Ureter (tissue), 1 donor: Measurements from ENCODE around the gene BTG4. TPM values are rescaled to one million over a fixed set of nuclear protein-coding genes. Genes with fewer than 3 reads are reported as not detected.

Experiments used
- DNase-seq: peaks from one replicate; pipeline ENCODE4 v3.0.0-alpha.2; 2020; ENCODE audit warnings: low spot score
- total RNA-seq: library from RNA; stranded (reverse); gene quantifications from one replicate; pipeline ENCODE4 v1.2.4, GENCODE V29; 2023
- donor health status: DM: yes; HTN: yes; CAD: no.

The BTG4 gene
- total RNA-seq, 1 donor from 2014 or later: not detected

DNA sequence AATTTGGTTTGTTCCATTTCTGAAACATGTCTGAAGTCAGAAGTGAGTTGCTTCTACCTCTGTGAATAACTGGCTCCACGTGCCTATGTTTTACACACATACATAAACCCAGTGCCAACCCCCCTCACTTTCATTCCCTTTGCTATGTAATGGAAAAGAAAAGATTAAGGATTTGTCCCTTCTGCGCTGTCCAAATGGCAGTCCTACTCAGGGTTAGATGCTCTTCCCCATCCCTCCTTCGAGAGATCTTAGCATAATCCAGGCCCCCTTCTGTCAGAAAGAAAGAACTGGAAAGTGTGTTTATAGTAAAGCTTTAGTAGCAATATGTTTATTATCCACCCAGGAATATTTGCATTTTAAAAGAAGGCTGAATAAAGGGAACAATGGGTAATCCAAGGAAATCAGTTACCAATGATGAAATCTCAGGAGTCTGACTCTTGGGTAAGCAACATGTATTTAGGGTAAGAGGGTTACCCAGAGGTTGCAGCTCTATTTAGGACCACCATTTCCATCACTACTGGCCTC, 25.2 kb upstream of the BTG4 start:
- DNase-seq: no peak

GRCh38 chr11:111535281-111535680, 23.1 kb upstream of the BTG4 start:
- no peak for DNase-seq

DNA sequence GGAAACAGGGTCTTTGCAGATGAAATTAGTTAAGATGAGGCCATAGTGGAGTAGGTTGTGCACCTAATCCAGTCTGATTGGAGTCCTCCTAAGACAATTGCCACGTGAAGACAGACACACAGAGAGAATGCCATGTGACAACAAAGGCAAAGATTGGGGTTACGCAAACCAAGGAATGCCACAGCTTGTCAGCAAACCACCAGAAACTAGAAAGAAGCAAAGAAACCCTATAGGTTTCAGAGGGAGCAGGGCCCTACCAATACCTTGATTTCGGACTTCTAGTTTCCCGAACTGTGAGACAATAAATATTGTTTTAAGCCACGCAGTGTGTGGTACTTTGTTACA, 20.2 kb upstream of the BTG4 start:
- no peak for DNase-seq

- no peak for DNase-seq
Measured at GRCh38 chr11:111531687-111532364, 19.6 kb upstream of the BTG4 start.

DNA sequence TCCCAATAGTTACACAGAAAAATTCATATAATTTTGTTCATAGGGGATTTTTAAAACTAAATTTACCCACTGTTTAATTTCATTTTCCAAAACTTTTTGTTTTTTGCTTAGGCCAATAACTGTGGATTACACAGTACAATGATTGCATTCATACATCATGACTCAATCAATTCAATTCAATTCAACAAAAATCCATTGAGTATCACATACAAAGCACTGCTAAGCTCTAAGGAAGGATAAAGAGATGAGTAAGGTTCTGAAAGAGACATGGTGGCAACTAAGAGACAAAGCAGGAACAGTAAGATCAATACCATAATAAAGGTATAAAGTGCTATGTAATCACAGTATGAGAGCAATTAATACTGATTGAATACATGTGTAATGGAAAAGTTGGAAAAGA, 18.9 kb upstream of the BTG4 start:
- no peak for DNase-seq

- DNase-seq: no peak
Measured at GRCh38 chr11:111530091-111530490, 17.9 kb upstream of the BTG4 start.

DNA sequence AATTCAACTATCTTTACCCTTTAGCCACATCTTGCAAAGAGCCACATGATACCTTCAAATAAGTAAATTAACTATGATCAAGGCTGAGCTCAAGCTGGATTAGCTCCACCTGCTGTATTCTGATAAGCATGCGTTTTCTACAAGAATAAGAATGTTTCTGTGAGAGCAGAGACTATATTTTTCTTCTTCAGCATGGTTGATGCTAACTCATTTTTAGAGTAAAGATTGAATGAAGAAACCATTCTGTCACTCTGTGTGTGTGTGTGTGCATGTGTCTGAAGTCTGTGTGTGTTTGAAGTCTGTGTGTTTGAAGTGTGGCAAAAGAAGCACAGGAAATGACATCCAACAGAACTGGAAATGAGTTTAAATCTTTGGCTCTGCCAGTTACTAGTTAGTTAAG, 16.4 kb upstream of the BTG4 start:
- DNase-seq: no peak

DNA sequence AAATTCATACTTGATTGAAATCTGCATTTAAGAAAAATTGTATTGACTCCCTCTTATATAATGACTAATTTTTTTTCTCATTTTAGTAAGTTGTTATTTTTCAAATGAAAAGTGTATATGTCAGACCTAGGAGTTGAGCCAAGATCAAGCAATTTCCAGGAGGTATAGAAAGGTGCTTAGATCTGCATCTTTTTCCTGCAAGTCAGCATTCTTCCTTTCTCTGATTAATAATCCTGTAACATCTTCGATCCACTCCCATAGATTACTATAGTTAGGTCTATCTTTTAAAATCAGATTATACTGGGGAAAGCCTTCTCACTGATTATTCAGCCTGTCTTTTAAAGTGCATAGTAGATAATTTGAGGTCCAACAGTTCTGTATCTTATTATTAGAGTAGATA, 15.1 kb upstream of the BTG4 start:
- DNase-seq: no peak

DNA sequence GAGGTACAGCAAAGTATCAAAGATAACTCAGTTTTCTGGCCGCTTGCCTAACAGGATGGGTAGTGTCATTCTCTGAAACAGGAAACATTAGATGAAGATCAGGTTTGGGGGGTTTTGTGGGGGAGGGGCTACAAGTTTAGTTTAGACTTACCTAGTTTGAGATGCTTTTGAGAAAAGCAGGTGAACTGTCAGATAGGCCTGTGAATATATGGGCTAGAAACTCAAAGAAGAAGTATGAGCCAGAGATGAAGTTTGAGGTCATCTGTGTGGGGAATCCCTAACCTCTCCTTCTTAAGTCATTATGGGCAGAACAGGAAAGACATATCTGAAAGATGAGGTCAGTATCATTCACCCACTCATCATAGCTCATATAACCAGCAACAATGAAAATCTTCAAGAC, 14.3 kb upstream of the BTG4 start:
- no peak for DNase-seq

GRCh38 chr11:111525456-111525855, 13.3 kb upstream of the BTG4 start:
- DNase-seq: no peak

- no peak for DNase-seq
Measured at GRCh38 chr11:111524056-111524455, 11.9 kb upstream of the BTG4 start.

- no peak for DNase-seq
Measured at GRCh38 chr11:111523343-111523742, 11.2 kb upstream of the BTG4 start.

- DNase-seq: no peak
Measured at GRCh38 chr11:111522426-111522825, 10.2 kb upstream of the BTG4 start.

- DNase-seq: no peak
Measured at GRCh38 chr11:111521135-111521534, 8.9 kb upstream of the BTG4 start.

DNA sequence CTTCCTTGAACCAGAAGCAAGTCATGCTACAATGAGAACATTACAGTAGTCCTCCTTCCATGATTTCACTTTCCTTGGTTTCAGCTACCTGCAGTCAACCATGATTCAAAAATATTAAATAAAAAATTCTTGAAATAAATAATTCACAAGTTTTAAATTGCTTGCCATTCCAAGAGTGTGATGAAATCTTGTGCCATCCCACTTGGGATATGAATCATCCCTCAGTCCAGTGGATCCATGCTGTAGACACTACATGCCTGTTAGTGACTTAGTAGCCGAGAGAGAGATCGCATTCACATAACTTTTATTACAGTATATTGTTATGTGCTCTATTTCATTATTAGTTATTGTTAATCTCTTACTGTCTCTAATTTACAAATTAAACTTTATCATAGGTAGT, 8.4 kb upstream of the BTG4 start:
- no peak for DNase-seq

DNA sequence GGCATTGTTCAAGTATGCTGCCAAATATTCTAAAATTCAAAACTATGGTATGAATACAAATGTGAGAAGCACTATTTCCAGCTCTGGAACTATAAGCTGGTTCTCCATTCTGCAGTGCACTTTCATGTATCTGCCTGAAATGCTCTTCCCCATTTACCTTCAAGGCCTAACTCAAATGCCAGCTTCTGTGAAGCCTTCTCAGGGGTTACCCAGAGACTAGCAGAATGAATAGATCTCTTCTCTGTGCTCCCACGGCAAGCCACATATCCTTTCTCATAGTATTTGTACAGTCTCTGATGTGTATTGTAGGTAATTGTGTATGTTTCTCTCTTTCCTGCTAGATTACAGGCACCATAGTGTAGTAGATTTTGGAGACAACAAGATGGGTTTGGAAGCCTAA, 6.5 kb upstream of the BTG4 start:
- no peak for DNase-seq

DNA sequence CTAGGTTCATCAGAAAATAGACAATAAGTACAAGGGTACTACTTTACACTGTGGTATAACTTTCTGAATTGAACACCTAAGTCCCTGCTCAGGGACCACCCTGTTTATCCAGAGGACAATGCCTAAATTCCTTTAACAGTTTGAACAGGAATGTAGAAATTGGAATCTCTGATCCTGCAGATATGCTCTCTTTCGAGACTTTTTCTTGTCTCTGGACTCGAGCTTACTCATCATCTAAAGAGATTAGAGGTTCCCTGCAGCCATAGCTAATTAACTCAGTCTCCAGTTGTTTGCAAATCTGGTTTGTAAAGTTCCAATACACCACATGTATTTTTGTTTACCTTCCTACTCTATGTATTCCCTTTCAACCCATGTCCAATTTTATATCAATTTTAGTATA, 3.4 kb upstream of the BTG4 start:
- no peak for DNase-seq

DNA sequence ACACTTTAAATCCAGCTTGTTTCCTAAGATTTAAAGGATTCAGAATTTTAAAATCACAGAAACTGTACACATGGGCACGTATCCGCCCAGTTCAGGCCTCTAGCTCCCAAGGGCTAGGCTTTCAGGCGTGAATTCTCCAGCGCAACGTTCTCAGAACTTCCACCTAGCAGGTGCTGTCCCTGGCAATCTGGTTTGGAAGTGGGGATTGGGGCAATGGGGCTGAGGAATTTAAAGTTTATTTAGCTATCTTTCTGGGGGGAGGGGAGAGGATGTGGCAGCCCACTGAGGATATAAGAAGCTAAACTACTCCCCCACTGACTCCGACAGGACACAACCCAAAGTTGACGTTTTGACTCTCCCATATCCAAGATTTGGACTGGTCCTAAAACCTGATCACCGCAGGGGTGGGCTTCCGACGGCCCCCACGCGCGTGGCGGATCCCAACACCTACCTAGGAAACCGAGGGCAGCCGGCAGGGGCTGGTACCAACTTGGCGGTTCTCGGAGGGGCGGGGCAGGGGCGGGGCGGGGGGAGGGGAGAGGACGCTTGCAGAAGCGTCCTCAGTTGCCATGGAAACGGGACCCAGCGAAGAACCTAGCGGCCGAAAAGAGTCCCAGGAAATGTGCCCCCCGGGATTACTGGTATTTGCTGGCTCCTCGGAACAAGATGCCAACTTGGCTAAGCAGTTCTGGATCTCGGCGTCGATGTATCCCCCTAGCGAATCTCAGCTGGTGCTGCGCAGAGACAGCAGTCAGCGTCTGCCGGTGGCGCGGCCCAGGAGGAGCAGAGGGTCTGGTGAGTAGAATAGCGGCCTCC, 2.2 kb upstream of the BTG4 start, which contains the start of gene HOATZ:
HOATZ (plus strand) TSS at position 563 of the 816 bp plus-strand sequence; CDS start at position 570, 7 bp downstream.
- DNase-seq: no peak

- no peak for DNase-seq
Measured at GRCh38 chr11:111513240-111513605, 1.0 kb upstream of the BTG4 start.

DNA sequence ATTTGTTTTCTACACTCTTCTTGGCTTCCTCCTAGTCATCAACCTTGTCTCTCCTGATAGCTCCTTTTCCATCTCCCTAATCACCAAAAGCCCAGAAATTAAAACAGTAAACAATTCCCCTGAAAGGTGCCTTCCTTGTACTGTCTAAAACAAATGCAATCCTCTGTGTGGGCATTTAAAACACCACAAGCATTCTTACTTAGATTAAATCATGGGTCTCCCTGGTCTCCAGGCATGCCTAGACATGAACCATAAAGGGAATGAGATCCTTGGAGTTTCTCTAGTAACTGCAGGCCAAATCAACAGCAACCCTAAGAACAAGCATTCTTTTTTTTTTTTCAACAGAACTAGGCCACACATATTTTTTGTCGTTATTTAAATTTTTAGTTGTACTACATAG, 1.9 kb downstream of the BTG4 start:
- DNase-seq: no peak

GRCh38 chr11:111502611-111503010, 9.6 kb downstream of the BTG4 start:
- no peak for DNase-seq

DNA sequence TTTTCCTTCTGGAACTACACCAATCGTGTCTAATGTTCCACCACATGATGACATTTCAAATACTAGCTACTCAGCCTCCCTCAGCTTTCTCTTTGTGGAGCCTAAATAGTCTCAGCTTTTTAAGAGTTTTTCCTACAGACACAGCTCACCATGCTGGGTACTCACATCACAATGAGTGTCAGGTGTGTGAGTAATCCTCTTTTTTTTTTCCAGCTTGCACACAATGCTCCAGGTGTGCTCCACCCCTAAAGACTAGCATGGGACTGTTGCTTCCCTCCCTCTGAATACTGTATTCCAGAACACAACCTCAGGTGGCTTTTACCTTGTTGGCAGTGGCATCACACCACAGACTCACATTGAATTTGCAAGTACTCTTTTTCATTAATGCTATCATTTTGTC, 11.7 kb downstream of the BTG4 start:
- DNase-seq: no peak

GRCh38 chr11:111499483-111499882, 12.7 kb downstream of the BTG4 start:
- DNase-seq: no peak
